ENCODE data around the gene SREBF2. TPM values are rescaled to one million over a fixed set of nuclear protein-coding genes. Genes with fewer than 3 reads are reported as not detected.

The SREBF2 gene
- total and polyA plus RNA-seq, 2 of the 8 experiments (the other 6 are each of a cell fraction or from before 2014, with no cell fraction given): 125 to 144 TPM

DNA sequence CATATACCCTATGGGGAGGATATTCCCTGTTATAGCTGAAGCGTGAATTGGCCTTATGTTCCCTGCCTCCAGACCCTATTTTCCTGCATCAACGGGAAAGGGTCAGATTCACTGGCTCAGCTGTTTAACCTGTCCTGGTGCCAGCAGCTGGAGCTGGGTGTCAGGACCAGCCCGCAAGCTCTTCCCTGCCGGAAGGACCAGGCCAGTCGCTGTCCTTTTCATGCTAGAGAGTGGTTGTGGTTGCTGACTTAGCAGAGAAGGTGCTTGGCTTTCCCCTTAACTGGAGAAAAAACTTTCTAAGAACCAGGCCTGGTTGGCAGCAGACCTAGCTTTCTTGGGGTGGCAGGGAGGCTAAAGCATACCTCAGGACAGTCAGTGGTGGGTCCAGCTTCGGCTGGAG is 5.2 kb upstream of the SREBF2 start:
- peaks cover 0 to 4% (median 0%) of the 10 kb centered on the region in 4 experiments; a peak in 1 of 8 replicates for H3K36me3 ChIP-seq (ENCODE audit: control insufficient read depth in 2 of 4, insufficient read depth in 4 of 4, low read length in 3 of 4)
- H3K4me2 ChIP-seq (ENCODE audit: insufficient read depth in 1 of 2, low read depth in 2 of 2, low read length in 2 of 2): no peak overlapping the region
- no peak overlapping the region for H2BK20ac ChIP-seq (ENCODE audit: low read length)
- WGBS, 2 experiments (ENCODE audit: extremely low coverage in 1 of 2, insufficient coverage in 1 of 2, insufficient read length in 1 of 2, insufficient replicate concordance in 2 of 2, low coverage in 1 of 2, low lambda C conversion rate in 2 of 2, missing lambda C conversion rate in 1 of 2): 92% methylated on average over 6 of the region's 6 CpGs; no CpG with 5 or more reads in 1 of the 2 experiments
- no peaks in the 10 kb centered on the region; a peak in 1 of 4 replicates for H3K79me2 ChIP-seq (ENCODE audit: control insufficient read depth in 1 of 2, insufficient read depth in 2 of 2, low read length in 2 of 2)
- no peak overlapping the region for H2BK120ac ChIP-seq (replicated peaks; ENCODE audit: low read depth, low read length)
- peaks cover 0 to 2% of the 10 kb centered on the region in 2 experiments for H4K20me1 ChIP-seq (replicated peaks in 1 of 2; ENCODE audit: control insufficient read depth in 1 of 2, insufficient read depth in 2 of 2, low read length in 2 of 2)
- H2AFZ ChIP-seq (ENCODE audit: low read length): no peak overlapping the region
- H2BK12ac ChIP-seq (ENCODE audit: low read depth, low read length): no peak overlapping the region; the same call in 1 of the 2 replicates
- no peak overlapping the region for H3K23ac ChIP-seq (ENCODE audit: insufficient read length)
- H3K9me3 ChIP-seq (ENCODE audit: insufficient read depth in 2 of 2, low read depth in 1 of 2, low read length in 1 of 2): no peaks in the 10 kb centered on the region
- no peak overlapping the region for H2AK5ac ChIP-seq (ENCODE audit: low read depth, low read length)
- no peak overlapping the region for H3K4me3 ChIP-seq (ENCODE audit: extremely low read depth in 1 of 4, insufficient read depth in 2 of 4, low read depth in 3 of 4, low read length in 4 of 4)
- H3K4ac ChIP-seq (replicated peaks; ENCODE audit: insufficient read length, low read depth, low read length): no peak overlapping the region
- H3K18ac ChIP-seq (ENCODE audit: extremely low read depth, low read length): no peak overlapping the region
- no peak overlapping the region for H3K56ac ChIP-seq (replicated peaks; ENCODE audit: insufficient read length, low read depth, low read length)
- ChIA-PET POLR2A (ENCODE audit: partially characterized antibody) (interaction anchor here (0.8 to 2.5 kb wide), 3 partner anchors 19 to 28 kb away, joined by 3 to 9 read pairs (median 7); partner anchors contain the start of gene CCDC134), CTCF (ENCODE audit: partially characterized antibody) (interaction anchor here (1.0 to 2.7 kb wide), 5 partner anchors 13 to 284 kb away, joined by 3 to 9 read pairs (median 3); no protein-coding TSS in a partner anchor)
- H4K5ac ChIP-seq (ENCODE audit: insufficient read length, low read depth, low read length): no peak overlapping the region
- H3K9ac ChIP-seq (replicated peaks in 1 of 4; ENCODE audit: extremely low read depth in 1 of 4, low read depth in 3 of 4, low read length in 3 of 4): no peak overlapping the region
- no peaks in the 10 kb centered on the region; a peak in 1 of 7 replicates for H3K27me3 ChIP-seq (replicated peaks in 1 of 4; ENCODE audit: control insufficient read depth in 3 of 4, extremely low read depth in 1 of 4, insufficient read depth in 3 of 4, low read length in 3 of 4)
- H2BK5ac ChIP-seq (ENCODE audit: low read depth, low read length): no peak overlapping the region
- no peak overlapping the region for H3K27ac ChIP-seq (ENCODE audit: low read depth, low read length)
- DNase-seq (ENCODE audit: low read depth in 1 of 2, low spot score in 2 of 2): no peak
- peaks cover 5% of the 10 kb centered on the region; the same call in 1 of the 2 replicates for H3K79me1 ChIP-seq (ENCODE audit: low read depth, low read length)
- peaks cover 4 to 11% (median 6%) of the 10 kb centered on the region in 4 experiments for H3K4me1 ChIP-seq (replicated peaks in 1 of 4; ENCODE audit: control insufficient read depth in 3 of 4, insufficient read depth in 4 of 4, low read length in 3 of 4)
- no peaks in the 10 kb centered on the region for H3K23me2 ChIP-seq (ENCODE audit: low read depth, low read length)
- H2BK15ac ChIP-seq (ENCODE audit: low read length): no peak overlapping the region
- no peak overlapping the region for H3K14ac ChIP-seq (ENCODE audit: insufficient read length)
- H4K8ac ChIP-seq (ENCODE audit: extremely low read depth, insufficient read depth, low read length): no peak overlapping the region
- FAIRE-seq: no peak
- no peak overlapping the region for H4K91ac ChIP-seq (replicated peaks; ENCODE audit: insufficient read length, low read length)
- TF ChIP-seq KDM1A (IDR thresholded peaks at IDR 0.05; ENCODE audit: borderline replicate concordance, low read length): no peak
- no peak for TF ChIP-seq JUN (IDR thresholded peaks at IDR 0.05; ENCODE audit: low read depth, low read length)
- TF ChIP-seq, protein P1, sequence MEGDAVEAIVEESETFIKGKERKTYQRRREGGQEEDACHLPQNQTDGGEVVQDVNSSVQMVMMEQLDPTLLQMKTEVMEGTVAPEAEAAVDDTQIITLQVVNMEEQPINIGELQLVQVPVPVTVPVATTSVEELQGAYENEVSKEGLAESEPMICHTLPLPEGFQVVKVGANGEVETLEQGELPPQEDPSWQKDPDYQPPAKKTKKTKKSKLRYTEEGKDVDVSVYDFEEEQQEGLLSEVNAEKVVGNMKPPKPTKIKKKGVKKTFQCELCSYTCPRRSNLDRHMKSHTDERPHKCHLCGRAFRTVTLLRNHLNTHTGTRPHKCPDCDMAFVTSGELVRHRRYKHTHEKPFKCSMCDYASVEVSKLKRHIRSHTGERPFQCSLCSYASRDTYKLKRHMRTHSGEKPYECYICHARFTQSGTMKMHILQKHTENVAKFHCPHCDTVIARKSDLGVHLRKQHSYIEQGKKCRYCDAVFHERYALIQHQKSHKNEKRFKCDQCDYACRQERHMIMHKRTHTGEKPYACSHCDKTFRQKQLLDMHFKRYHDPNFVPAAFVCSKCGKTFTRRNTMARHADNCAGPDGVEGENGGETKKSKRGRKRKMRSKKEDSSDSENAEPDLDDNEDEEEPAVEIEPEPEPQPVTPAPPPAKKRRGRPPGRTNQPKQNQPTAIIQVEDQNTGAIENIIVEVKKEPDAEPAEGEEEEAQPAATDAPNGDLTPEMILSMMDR (IDR thresholded peaks at IDR 0.05; ENCODE audit: control extremely low read depth in 1 of 3, insufficient read depth in 1 of 3, low read depth in 1 of 3, low read length in 3 of 3): no peak
- TF ChIP-seq POU5F1 (IDR thresholded peaks at IDR 0.05; ENCODE audit: low read depth, low read length): no peak
- no peak for TF ChIP-seq PHF8 (conservative IDR thresholded peaks at IDR 0.05; ENCODE audit: low read depth, low read length)
- no peak for TF ChIP-seq KDM4A (IDR thresholded peaks at IDR 0.05; ENCODE audit: low read depth, low read length, severe bottlenecking)
- no peak for TF ChIP-seq MAFK (IDR thresholded peaks at IDR 0.05; ENCODE audit: low read depth, low read length)
- no peak for TF ChIP-seq RAD21 (IDR thresholded peaks at IDR 0.05 in 1 of 2, conservative IDR thresholded peaks at IDR 0.05 in 1 of 2; ENCODE audit: low read depth in 2 of 2, low read length in 2 of 2)
- TF ChIP-seq YY1 (IDR thresholded peaks at IDR 0.05; ENCODE audit: low read depth, low read length): no peak
- no peak for TF ChIP-seq RBBP5 (IDR thresholded peaks at IDR 0.05; ENCODE audit: borderline replicate concordance, low read depth, low read length)

All from H1 (cell line).